ENCODE data around the gene HNRNPAB.

GRCh38 chr5:178215280-178216002, 11.1 kb downstream of the HNRNPAB start:
- TF ChIP-seq CTCF (conservative IDR thresholded peaks at IDR 0.05; ENCODE audit: low read length) = no peak
- TF ChIP-seq EZH2phosphoT487 (IDR thresholded peaks at IDR 0.05; ENCODE audit: borderline replicate concordance) = no peak
